Neural cell (in vitro differentiated cells): ENCODE measurements around the gene NGB. TPM values are rescaled to one million over a fixed set of nuclear protein-coding genes. Genes with fewer than 3 reads are reported as not detected.

Source experiments
- H2AFZ ChIP-seq: fragments of 200-600, 300-800 bp; sonication (generic), shearing (Covaris generic); 2 replicates; pipeline ENCODE4 v1.6.0; 2014; ENCODE audit warnings: low read depth, mild to moderate bottlenecking, antibody characterized with exemption, low read length, moderate library complexity
- H3F3A ChIP-seq: fragments of 200-600 bp; shearing (Covaris generic); 2 replicates; pipeline ENCODE4 v1.6.1; 2016; ENCODE audit warnings: mild to moderate bottlenecking, moderate library complexity, mixed read lengths, antibody characterized with exemption, low read length; ENCODE audit not compliant: insufficient read depth, poor library complexity, severe bottlenecking
- H3K27ac ChIP-seq: fragments of 200-600, 300-800 bp; sonication (generic), shearing (Covaris generic); 2 replicates; pipeline ENCODE4 v1.5.1; 2014; ENCODE audit warnings: mild to moderate bottlenecking, low read length, moderate library complexity
- H3K27me3 ChIP-seq: fragments of 300-800, 200-600 bp; sonication (generic), shearing (Covaris generic); 2 replicates; pipeline ENCODE4 v1.6.0; 2014; ENCODE audit warnings: mild to moderate bottlenecking, low read depth, low read length, moderate library complexity; ENCODE audit not compliant: insufficient read depth
- H3K36me3 ChIP-seq: fragments of 300-800, 200-600 bp; sonication (generic), shearing (Covaris generic); 2 replicates; pipeline ENCODE4 v1.5.1; 2014; ENCODE audit warnings: mild to moderate bottlenecking, antibody characterized with exemption, low read length, moderate library complexity; ENCODE audit not compliant: insufficient read depth
- H3K4me2 ChIP-seq: fragments of 300-800, 200-600 bp; sonication (generic), shearing (Covaris generic); 2 replicates; pipeline ENCODE4 v1.6.0; 2014; ENCODE audit warnings: mild to moderate bottlenecking, low read length
- H3K4me3 ChIP-seq: fragments of 300-800, 200-600 bp; sonication (generic), shearing (Covaris generic); 2 replicates; pipeline ENCODE4 v1.5.1; 2014; ENCODE audit warnings: mild to moderate bottlenecking, low read length, moderate library complexity
- H3K79me2 ChIP-seq: fragments of 200-600 bp; shearing (Covaris generic); replicated peaks from 2 replicates; pipeline ENCODE4 v1.6.0; 2014; ENCODE audit warnings: mild to moderate bottlenecking, low read length, moderate library complexity; ENCODE audit not compliant: insufficient read depth
- H3K9ac ChIP-seq: fragments of 300-800, 200-600 bp; sonication (generic), shearing (Covaris generic); 2 replicates; pipeline ENCODE4 v1.6.1; 2016; ENCODE audit warnings: mild to moderate bottlenecking, low read length, mixed read lengths
- H3K9me2 ChIP-seq: fragments of 200-600 bp; shearing (Covaris generic); 2 replicates; pipeline ENCODE4 v1.6.1; 2016; ENCODE audit warnings: mild to moderate bottlenecking, low read length, mixed read lengths; ENCODE audit not compliant: insufficient read depth
- H3K9me3 ChIP-seq: fragments of 200-600, 300-800 bp; sonication (generic), shearing (Covaris generic); 2 replicates; pipeline ENCODE4 v1.6.1; 2016; ENCODE audit warnings: mild to moderate bottlenecking, mixed run types, low read length, moderate library complexity, mixed read lengths
- H4K20me1 ChIP-seq: fragments of 200-600 bp; shearing (Covaris generic); 2 replicates; pipeline ENCODE4 v1.6.1; 2016; ENCODE audit warnings: mild to moderate bottlenecking, mixed run types; ENCODE audit not compliant: insufficient read depth
- CTCF ChIP-seq: fragments of 450-650 bp; IDR thresholded peaks from 2 replicates; pipeline ENCODE4 v1.5.1; 2014; ENCODE audit warnings: antibody characterized with exemption, mild to moderate bottlenecking, moderate library complexity; ENCODE audit not compliant: poor library complexity, severe bottlenecking
- EP300 ChIP-seq: fragments of 450-650 bp; conservative IDR thresholded peaks from 2 replicates; pipeline ENCODE4 v1.6.1; 2014; ENCODE audit warnings: antibody characterized with exemption, mild to moderate bottlenecking, moderate library complexity; ENCODE audit not compliant: poor library complexity, severe bottlenecking
- EZH2 ChIP-seq: fragments of 200-600, 300-800 bp; shearing (Covaris generic), sonication (generic); IDR thresholded peaks from 2 replicates; pipeline ENCODE4 v1.6.1; 2014; ENCODE audit warnings: antibody characterized with exemption, low read length, borderline replicate concordance, mild to moderate bottlenecking; ENCODE audit not compliant: insufficient read depth, poor library complexity, severe bottlenecking
- MXI1 ChIP-seq: fragments of 450-650 bp; conservative IDR thresholded peaks from 2 replicates; pipeline ENCODE4 v1.6.1; 2014; ENCODE audit warnings: antibody characterized with exemption, mild to moderate bottlenecking; ENCODE audit not compliant: poor library complexity, severe bottlenecking
- POLR2AphosphoS5 ChIP-seq: IDR thresholded peaks from 2 replicates; pipeline ENCODE4 v1.6.1; 2012
- RAD21 ChIP-seq: fragments of 450-650 bp; conservative IDR thresholded peaks from 2 replicates; pipeline ENCODE4 v1.6.1; 2014; ENCODE audit warnings: antibody characterized with exemption, mild to moderate bottlenecking, moderate library complexity
- REST ChIP-seq: IDR thresholded peaks from 2 replicates; pipeline ENCODE4 v1.6.1; 2012; ENCODE audit warnings: borderline replicate concordance
- SMC3 ChIP-seq: fragments of 450-650 bp; conservative IDR thresholded peaks from 2 replicates; pipeline ENCODE4 v1.6.1; 2014; ENCODE audit warnings: antibody characterized with exemption, mild to moderate bottlenecking, moderate library complexity; ENCODE audit not compliant: poor library complexity
- TAF1 ChIP-seq: IDR thresholded peaks from 2 replicates; pipeline ENCODE4 v1.6.1; 2012; ENCODE audit warnings: low read depth
- polyA plus RNA-seq: library from polyadenylated mRNA; depleted of rRNA; stranded (reverse); fragments of >200 nt; gene quantifications from 2 replicates; pipeline ENCODE4 v1.2.3, GENCODE V29; 2014

The NGB gene
- polyA plus RNA-seq, 1 donor from 2014 or later: 0.87 TPM

GRCh38 chr14:77303417-77304156, 32.6 kb upstream of the NGB start:
- Histone ChIP-seq H3K9me3 (no peaks in the 10 kb centered on the region), H2AFZ (no peak overlapping the region), H3K79me2 (no peaks in the 10 kb centered on the region), H3K4me3 (no peak overlapping the region), H3K4me2 (no peak overlapping the region), H3K9me2 (no peaks in the 10 kb centered on the region), H3K27ac (no peak overlapping the region), H3K9ac (no peak overlapping the region), H3K36me3 (no peaks in the 10 kb centered on the region), H3F3A (no peaks in the 10 kb centered on the region), H3K27me3 (no peaks in the 10 kb centered on the region), H4K20me1 (no peaks in the 10 kb centered on the region)
- TF ChIP-seq MXI1 (no peak), RAD21 (no peak), EP300 (no peak), TAF1 (no peak), SMC3 (no peak), EZH2 (no peak), REST (no peak), CTCF (no peak), POLR2AphosphoS5 (no peak)

GRCh38 chr14:77302926-77303325, 31.9 kb upstream of the NGB start:
- no peaks in the 10 kb centered on the region for H4K20me1 ChIP-seq
- no peaks in the 10 kb centered on the region for H3K36me3 ChIP-seq
- H3F3A ChIP-seq: no peaks in the 10 kb centered on the region
- H3K4me3 ChIP-seq: no peak overlapping the region
- H3K79me2 ChIP-seq: no peaks in the 10 kb centered on the region
- TF ChIP-seq RAD21 (no peak), MXI1 (no peak), EZH2 (no peak), TAF1 (no peak), REST (no peak), CTCF (no peak), POLR2AphosphoS5 (no peak), SMC3 (no peak), EP300 (no peak)
- no peaks in the 10 kb centered on the region for H3K27me3 ChIP-seq
- H3K9me2 ChIP-seq: no peaks in the 10 kb centered on the region
- no peak overlapping the region for H3K27ac ChIP-seq
- H3K9me3 ChIP-seq: no peaks in the 10 kb centered on the region
- no peak overlapping the region for H3K9ac ChIP-seq
- no peak overlapping the region for H2AFZ ChIP-seq
- H3K4me2 ChIP-seq: no peak overlapping the region
